Caco-2 (cell line): ENCODE data around the gene CFD. TPM values are rescaled to one million over a fixed set of nuclear protein-coding genes. Genes with fewer than 3 reads are reported as not detected.

Experiments
- BruUV-seq: library from RNA; stranded (reverse); fragments of 400-500 nt; replicated peaks from 2 replicates; lab custom pipeline; 2021; lab: Mats Ljungman, UMichigan
- CTCF ChIA-PET: fragments of 300-600 bp; sonication (Branson Sonifier 250); formaldehyde crosslinking; loops from one replicate; lab custom pipeline; 2022; ENCODE audit warnings: antibody characterized with exemption; lab: Charles Lee
- POLR2A ChIA-PET: fragments of 300-600 bp; sonication (Branson Sonifier 250); formaldehyde crosslinking; loops from one replicate; lab custom pipeline; 2022; ENCODE audit warnings: antibody characterized with exemption; lab: Charles Lee
- DNase-seq, 2 experiments: peaks; one replicate each; pipeline versions ENCODE4 v3.0.0 to v3.0.0-alpha.2; 2020 to 2022
- H3K27me3 ChIP-seq: replicated peaks from 2 replicates; pipeline ENCODE4 v1.6.0; 2011; ENCODE audit warnings: low read length; ENCODE audit not compliant: control insufficient read depth, insufficient read depth
- H3K36me3 ChIP-seq: 2 replicates; pipeline ENCODE4 v1.5.1; 2011; ENCODE audit warnings: low read length; ENCODE audit not compliant: control insufficient read depth, insufficient read depth
- H3K4me1 ChIP-seq: fragments of 250-450 bp; sonication (Bioruptor Pico); 2 replicates; pipeline ENCODE4 v1.5.1; 2020; ENCODE audit warnings: mild to moderate bottlenecking
- H3K4me3 ChIP-seq: 2 replicates; pipeline ENCODE4 v1.5.1; 2011; ENCODE audit warnings: low read depth, mild to moderate bottlenecking, control low read depth, low read length
- H3K9me3 ChIP-seq: fragments of 250-450 bp; sonication (Bioruptor Pico); 2 replicates; pipeline ENCODE4 v1.5.1; 2020; ENCODE audit warnings: mild to moderate bottlenecking, moderate library complexity
- H3K27ac Mint-ChIP-seq: one replicate; pipeline ENCODE4 v1.8.0; 2022; ENCODE audit warnings: mixed read lengths; ENCODE audit not compliant: unreplicated experiment
- H3K27me3 Mint-ChIP-seq: one replicate; pipeline ENCODE4 v1.8.0; 2022; ENCODE audit warnings: mixed read lengths; ENCODE audit not compliant: insufficient read depth, unreplicated experiment
- H3K36me3 Mint-ChIP-seq: one replicate; pipeline ENCODE4 v1.8.0; 2022; ENCODE audit warnings: mild to moderate bottlenecking, mixed read lengths; ENCODE audit not compliant: insufficient read depth, unreplicated experiment
- H3K4me1 Mint-ChIP-seq: one replicate; pipeline ENCODE4 v1.8.0; 2022; ENCODE audit warnings: low read depth, mixed read lengths; ENCODE audit not compliant: unreplicated experiment
- H3K4me3 Mint-ChIP-seq: one replicate; pipeline ENCODE4 v1.8.0; 2022; ENCODE audit warnings: mild to moderate bottlenecking, moderate library complexity, mixed read lengths; ENCODE audit not compliant: unreplicated experiment
- H3K9me3 Mint-ChIP-seq: one replicate; pipeline ENCODE4 v1.8.0; 2022; ENCODE audit warnings: mixed read lengths; ENCODE audit not compliant: unreplicated experiment
- intact Hi-C: fragments of 100-400 bp; cut with micrococcal nuclease; formaldehyde crosslinking; loops from one replicate; pipeline ENCODE4 v1.10.0; 2022; ENCODE audit not compliant: unreplicated experiment
- total RNA-seq: library from RNA; stranded (reverse); gene quantifications from 2 replicates; pipeline ENCODE4 v1.2.3, GENCODE V29; 2022
- TF ChIP-seq, protein P1 (sequence below), 2 experiments: fragments of 200-600 bp in 1 of 2; IDR thresholded peaks; 1 replicate in 1 of 2; 2 replicates in 1 of 2; pipeline versions ENCODE4 v1.5.1 to v1.8.0; 2011 to 2022; ENCODE audit warnings: antibody characterized with exemption in 1 of 2, control low read depth in 1 of 2, inconsistent platforms in 1 of 2, low read depth in 1 of 2, low read length in 1 of 2, mild to moderate bottlenecking in 1 of 2, moderate library complexity in 1 of 2; ENCODE audit not compliant: insufficient read depth in 1 of 2, severe bottlenecking in 1 of 2, unreplicated experiment in 1 of 2

CFD gene
- total RNA-seq, 1 experiment from 2014 or later: 6.1 TPM

DNA sequence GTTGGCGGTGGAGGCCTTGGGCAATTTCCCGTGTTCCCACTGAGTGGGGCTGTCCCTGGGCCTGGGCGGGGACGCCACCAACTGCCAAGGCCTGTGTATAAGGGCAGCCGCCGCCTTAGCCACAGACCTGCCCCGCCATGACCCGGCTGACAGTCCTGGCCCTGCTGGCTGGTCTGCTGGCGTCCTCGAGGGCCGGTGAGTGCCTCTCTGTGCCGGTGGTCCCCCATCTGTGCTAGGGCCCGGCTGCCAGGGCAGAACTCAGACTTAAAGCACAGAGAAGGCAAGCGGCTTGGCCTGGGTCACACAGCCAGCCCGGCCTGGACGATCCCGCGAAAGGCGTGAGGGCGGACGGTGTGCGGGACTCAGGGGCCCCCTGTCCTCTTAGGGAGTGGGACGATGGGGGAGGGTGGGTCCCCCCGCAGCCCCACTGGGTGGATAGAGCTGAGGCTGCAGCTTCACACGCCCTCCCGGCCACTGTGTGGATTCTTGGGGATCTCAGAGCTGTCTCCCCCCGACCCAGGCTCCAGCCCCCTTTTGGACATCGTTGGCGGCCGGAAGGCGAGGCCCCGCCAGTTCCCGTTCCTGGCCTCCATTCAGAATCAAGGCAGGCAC, 31.6 kb upstream of the CFD start, which contains the start of gene AZU1:
Gene AZU1, plus strand, starts transcription at position 128 of the 612 bp plus-strand sequence. Its CDS starts 10 bp downstream, at position 138.
- Mint-ChIP-seq H3K36me3 (no peaks in the 10 kb centered on the region), H3K27me3 (no peaks in the 10 kb centered on the region), H3K4me3 (no peak within 1 kb of the TSS), H3K27ac (no peak within 1 kb of the TSS), H3K4me1 (no peaks in the 10 kb centered on the region), H3K9me3 (no peaks in the 10 kb centered on the region)
- Histone ChIP-seq H3K4me1 (no peaks in the 10 kb centered on the region), H3K9me3 (no peaks in the 10 kb centered on the region), H3K4me3 (no peak within 1 kb of the TSS), H3K27me3 (no peaks in the 10 kb centered on the region), H3K36me3 (no peaks in the 10 kb centered on the region)
- CTCF ChIA-PET: no interaction called here
- intact Hi-C loops: no loop called here
- TF ChIP-seq, protein P1, sequence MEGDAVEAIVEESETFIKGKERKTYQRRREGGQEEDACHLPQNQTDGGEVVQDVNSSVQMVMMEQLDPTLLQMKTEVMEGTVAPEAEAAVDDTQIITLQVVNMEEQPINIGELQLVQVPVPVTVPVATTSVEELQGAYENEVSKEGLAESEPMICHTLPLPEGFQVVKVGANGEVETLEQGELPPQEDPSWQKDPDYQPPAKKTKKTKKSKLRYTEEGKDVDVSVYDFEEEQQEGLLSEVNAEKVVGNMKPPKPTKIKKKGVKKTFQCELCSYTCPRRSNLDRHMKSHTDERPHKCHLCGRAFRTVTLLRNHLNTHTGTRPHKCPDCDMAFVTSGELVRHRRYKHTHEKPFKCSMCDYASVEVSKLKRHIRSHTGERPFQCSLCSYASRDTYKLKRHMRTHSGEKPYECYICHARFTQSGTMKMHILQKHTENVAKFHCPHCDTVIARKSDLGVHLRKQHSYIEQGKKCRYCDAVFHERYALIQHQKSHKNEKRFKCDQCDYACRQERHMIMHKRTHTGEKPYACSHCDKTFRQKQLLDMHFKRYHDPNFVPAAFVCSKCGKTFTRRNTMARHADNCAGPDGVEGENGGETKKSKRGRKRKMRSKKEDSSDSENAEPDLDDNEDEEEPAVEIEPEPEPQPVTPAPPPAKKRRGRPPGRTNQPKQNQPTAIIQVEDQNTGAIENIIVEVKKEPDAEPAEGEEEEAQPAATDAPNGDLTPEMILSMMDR (IDR thresholded peaks at IDR 0.05; ENCODE audit: insufficient read depth in 1 of 2, low read depth in 1 of 2, low read length in 1 of 2, severe bottlenecking in 1 of 2, unreplicated experiment in 1 of 2): no peak
- BruUV-seq: no TSS peak
- POLR2A ChIA-PET: no interaction called here
- no peak for DNase-seq

DNA sequence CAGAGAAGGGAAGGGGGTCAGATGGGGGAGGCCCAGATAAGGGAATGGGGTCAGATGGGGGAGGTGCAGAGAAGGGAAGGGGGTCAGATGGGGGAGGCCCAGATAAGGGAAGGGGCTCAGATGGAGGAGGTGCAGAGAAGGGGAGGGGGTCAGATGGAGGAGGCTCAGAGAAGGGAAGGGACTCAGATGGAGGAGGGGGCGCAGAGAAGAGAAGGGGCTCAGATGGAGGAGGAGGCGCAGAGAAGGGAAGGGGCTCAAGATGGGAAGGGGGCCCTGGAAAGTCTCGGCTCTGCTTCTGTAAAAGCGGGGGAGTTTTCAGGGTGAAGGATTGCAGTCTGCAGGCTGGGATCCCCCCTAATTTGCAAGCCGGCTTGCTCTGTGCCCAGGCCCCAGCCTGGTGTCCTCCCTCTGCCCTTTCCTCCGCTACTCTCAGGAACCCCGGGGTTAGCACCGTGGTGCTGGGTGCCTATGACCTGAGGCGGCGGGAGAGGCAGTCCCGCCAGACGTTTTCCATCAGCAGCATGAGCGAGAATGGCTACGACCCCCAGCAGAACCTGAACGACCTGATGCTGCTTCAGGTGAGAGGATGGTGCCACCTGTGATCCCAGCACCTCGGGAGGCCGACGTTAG, 30.2 kb upstream of the CFD start:
- CTCF ChIA-PET: no interaction called here
- BruUV-seq: no TSS peak

More for the DNA sequence above, 30.2 kb upstream of the CFD start:
- no peaks in the 10 kb centered on the region for H3K36me3 Mint-ChIP-seq
- Histone ChIP-seq H3K9me3 (no peaks in the 10 kb centered on the region), H3K36me3 (no peaks in the 10 kb centered on the region), H3K4me1 (no peaks in the 10 kb centered on the region), H3K27me3 (no peaks in the 10 kb centered on the region), H3K4me3 (no peak overlapping the region)
- no peak overlapping the region for H3K4me3 Mint-ChIP-seq
- TF ChIP-seq, protein P1 (IDR thresholded peaks at IDR 0.05; ENCODE audit: insufficient read depth in 1 of 2, low read depth in 1 of 2, low read length in 1 of 2, severe bottlenecking in 1 of 2, unreplicated experiment in 1 of 2): no peak
- H3K27me3 Mint-ChIP-seq: no peaks in the 10 kb centered on the region
- no peak overlapping the region for H3K27ac Mint-ChIP-seq
- POLR2A ChIA-PET: no interaction called here
- no peaks in the 10 kb centered on the region for H3K9me3 Mint-ChIP-seq
- intact Hi-C loops: no loop called here
- H3K4me1 Mint-ChIP-seq: no peaks in the 10 kb centered on the region
- no peak for DNase-seq
